Stimulated activated CD4-positive, alpha-beta T cell treated with anti-CD3 and anti-CD28 coated beads, TNF-alpha, amount 100 ng/mL, for 1 hour (primary cell): ENCODE data around the gene GMDS.

Experiments
- DNase-seq, 3 donors: peaks; one replicate each; pipeline ENCODE4 v3.0.0-alpha.2; 2020; ENCODE audit warnings: low read depth in 3 of 3, low spot score in 1 of 3

The GMDS gene

DNA sequence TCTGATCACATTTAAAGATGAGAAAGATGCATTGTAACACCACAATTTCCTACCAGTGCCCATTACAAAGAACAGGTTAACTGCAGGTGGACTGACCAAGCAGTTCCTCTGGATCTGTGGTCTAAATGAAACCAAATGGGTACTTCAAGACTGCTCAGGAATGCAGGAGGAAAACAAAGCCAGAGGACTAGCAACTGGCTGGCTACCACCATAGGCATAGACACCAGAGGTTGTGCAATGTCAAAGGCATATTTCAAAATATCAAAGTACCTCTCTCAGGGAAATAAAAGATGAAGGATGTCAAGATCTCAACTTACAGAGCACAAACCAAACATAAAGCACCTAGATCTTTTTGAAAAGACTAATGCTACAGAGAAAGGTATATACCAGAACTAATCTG is 65.5 kb downstream of the GMDS start:
- DNase-seq, result no peak

DNA sequence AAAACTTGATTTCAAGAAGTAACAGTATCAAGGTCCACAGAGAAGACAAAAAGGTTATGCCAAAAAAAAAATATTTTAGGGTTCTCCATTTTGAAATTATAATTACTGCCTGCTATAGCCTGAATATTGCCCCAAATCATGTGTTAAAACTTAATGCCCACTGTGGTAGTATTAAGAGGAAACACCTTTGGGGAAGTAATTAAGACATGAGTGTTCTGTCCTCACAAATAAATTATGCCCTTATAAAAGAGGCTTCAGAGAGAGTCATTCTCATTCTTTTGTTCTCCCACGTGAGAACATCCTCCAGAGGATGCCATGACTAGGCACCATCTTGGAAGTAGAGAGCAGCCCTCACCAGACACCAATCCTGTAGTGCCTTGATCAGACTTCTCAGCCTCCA is 66.2 kb downstream of the GMDS start:
- DNase-seq, result no peak

DNA sequence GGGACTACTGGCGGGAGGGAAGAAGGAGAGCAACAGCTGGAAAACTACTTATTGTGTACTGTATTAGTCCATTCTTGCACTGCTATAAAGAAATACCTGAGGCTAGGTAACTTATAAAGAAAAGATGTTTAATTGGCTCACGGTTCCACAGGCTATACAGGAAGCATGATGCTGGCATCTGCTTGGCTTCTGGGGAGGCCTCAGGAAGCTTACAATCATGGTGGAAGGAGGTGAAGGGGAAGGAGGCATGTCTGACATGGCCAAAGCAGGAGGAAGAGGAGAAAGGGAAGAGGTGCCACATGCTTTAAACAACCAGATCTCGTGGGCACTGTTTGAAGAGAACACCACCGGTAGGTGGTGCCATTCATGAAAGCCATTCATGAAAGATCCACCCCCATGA is 67.3 kb downstream of the GMDS start:
- no peak for DNase-seq

- no peak for DNase-seq
Measured at GRCh38 chr6:2175825-2176224, 69.6 kb downstream of the GMDS start.

DNA sequence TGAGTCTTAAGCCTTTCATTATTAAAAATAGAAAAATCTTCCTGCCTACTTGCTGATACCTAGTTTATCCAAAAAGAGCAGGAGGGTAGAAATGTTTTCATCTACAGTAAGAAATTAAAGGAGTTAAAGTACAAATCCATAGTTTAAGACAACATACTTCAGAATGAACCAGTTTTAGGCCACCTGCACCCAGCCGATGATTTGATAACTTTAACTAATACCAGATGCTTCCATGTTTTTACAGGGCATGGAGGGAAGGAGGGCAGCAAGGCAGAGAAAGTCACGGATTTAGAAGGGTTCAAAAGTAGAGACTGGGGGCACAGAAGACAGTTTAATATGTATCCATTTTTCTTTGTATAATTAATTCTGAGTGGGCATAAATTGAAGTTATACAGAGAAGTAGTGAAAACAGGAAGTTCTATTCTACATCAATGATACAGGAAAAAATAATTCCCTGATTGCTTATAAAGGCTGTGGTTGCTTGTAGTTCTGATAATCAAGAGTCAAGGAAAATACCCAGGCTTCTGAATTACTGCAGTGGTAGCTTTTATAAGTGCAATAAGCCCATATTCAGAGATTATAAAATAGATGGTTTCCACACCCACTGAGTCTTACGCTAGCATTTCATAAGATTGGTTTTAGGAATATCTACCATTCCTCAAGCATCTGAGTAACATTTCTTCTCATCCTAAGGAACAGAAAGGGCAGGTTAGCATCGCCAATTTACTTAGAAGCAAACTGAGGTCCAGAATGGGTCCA is 72.0 kb downstream of the GMDS start:
- DNase-seq, result no peak

DNA sequence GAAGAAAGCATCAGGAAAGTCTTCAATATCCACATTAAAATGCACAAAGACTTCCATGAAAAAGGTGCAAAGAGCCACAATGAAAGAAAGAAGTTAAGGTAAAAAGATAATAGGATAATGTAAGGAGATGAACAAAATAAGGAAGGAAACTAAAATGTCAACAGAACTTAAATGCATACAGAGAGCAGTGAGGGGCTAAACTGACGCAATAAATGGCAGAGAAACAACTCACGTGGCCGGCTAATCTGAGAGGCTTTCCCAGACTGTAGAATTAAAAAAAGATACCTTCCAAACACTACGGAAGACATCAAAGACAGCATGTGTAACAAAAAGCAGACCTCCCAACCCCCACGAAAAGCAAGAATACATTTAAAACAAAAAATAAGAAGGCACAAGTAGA is 73.7 kb downstream of the GMDS start:
- no peak for DNase-seq

- no peak for DNase-seq
Measured at GRCh38 chr6:2168480-2168879, 76.9 kb downstream of the GMDS start.

DNA sequence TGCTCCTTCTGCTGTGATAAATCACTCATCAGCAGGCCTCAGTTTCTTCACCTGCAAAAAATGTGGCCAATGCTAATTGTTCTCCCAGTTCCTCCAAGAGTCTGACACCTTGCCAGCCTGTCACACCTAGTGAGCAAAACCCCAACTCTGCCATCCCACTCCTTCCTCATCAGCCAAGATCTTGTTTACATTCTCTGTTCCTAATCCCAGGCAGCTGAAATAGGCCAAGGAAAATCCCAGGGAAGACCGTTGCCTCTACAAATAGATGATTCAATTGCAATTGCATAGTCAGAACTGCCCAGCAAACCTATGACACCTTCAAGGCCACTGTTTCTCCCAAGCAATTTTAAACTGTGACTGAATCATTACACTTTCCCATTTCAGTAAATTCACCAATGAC is 78.7 kb downstream of the GMDS start:
- DNase-seq, result no peak

DNA sequence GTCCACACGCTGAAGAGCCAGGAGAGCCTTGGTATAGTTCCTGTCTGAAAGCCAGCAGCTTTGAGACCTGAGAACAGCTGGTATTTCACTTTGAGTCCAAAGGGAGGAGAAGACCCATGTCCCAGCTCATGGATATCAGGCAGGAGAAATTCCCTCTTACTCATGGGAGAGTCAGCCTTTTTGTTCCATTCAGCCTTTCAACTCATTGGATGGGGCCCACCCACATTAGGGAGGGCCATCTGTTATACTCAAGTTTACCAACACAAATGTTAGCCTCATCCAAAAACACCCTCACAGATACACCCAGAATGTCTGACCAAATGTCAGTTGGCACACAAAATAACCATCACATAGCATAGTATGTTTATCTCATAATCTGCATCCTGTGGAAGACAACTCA is 80.1 kb downstream of the GMDS start:
- no peak for DNase-seq

GRCh38 chr6:2164481-2164880 is 80.9 kb downstream of the GMDS start:
- DNase-seq, result no peak

DNA sequence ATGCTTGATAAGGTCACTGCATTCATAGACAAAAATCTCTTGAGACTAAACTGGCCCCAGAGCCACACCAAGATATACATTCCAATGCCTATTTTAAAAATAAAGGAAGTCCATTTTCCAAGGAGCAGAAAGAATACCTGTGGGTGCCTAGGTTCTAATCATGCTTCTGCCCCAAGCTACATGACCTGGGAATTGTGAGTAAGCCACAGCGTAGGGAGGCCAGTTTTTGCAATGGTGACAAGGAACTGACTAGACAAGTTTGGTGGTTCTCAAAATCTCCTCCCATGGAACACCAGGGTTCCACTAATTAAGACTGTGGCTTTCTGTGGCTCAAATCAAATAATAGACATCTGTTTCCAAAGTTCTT is 83.3 kb downstream of the GMDS start:
- DNase-seq, result no peak

DNA sequence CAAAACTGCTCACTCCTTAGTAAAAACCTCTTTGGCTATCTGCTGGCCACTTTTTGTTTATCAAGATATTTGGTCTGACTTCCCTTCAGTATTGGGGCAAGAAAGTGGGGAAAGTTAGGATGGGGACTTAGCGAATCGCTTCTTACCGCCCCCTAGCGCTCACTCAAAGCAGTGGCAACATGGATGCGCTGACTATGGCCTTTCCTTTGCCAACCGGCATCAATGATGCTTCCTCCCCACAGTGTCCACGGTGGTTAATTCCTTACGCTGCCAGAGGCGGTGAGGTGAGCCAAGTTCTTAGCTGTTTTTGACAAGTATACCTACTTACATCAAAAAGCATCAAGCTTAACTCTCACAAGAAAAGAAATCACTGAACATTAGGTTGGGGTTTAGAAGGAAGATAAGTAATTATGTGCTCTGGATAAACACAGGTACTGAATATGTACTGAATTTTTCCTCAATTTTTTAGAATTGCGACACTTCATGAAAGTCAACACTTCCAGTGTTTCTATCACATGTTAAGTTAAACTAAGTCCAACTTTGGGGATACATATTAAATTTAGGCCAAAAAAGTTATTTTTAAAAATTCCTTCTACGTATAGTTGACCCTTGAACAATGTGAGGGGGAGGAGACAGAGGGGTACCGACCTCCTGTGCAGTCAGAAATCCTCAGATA is 86.7 kb downstream of the GMDS start:
- no peak for DNase-seq

GRCh38 chr6:2157441-2158127 is 87.8 kb downstream of the GMDS start:
- no peak for DNase-seq

DNA sequence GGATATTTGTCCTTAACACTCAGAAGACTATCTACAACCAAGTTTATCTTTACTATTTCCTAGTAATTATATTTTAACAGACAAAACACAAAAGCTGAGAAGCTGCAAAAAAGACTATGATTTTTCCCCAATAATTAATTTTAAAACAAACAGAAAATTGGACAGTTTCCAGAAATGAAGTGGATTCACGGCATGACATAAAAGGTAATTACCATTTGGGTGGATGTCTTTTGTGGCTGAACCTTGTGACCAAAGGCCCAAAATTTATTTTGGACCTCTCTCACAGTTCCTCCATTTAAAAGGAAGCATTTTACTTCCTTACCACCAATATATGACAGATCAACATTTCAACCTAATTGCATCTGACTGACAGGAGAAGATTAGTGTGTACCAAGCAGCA is 90.2 kb downstream of the GMDS start:
- no peak for DNase-seq

DNA sequence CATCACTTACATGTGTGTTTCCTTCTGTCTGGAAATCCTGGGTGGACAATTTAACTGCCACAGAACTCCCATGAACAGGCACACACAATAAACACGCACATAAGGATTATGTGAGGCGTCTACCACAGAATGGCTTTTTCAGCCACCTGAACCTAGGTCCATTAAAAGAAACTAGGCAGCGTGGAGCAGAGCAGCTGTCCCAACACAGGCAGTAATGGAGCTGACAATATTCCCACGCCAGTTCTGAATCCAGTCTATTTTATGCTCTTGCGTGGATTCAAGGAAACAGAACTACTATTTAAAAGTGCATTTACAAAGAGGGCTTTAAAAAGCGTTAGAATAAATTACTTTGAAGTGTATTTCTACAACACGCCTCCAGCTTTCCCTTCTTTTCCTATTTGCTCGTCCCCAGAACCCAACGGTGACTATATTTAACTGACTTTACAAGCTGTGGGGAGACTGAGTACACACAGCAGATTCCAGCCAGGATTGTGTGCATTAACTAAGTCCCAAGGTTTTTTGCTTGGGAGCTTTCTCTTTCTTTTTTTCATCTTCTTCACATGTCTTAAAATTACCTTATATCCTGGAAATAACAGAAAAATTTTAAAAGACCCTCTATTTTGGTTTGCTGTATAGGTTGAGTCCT is 95.9 kb downstream of the GMDS start:
- no peak for DNase-seq

DNA sequence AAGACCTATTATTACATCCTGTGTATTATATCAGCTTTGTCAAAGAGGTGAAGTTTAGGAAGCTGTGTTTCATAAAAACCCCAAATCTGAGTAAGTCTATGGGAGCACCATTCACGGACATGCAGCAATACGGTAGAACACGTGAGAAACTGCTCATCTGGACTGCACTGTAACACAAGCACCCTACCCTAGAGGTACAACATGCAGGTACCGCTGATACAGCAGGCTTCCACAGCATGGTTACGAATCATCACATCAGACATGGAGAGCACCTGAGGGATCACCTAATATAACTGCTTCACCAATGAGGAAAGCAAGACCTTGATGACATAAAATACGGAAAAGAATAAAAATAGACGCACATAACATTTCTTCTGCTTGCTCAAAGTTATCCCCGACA is 96.7 kb downstream of the GMDS start:
- no peak for DNase-seq

DNA sequence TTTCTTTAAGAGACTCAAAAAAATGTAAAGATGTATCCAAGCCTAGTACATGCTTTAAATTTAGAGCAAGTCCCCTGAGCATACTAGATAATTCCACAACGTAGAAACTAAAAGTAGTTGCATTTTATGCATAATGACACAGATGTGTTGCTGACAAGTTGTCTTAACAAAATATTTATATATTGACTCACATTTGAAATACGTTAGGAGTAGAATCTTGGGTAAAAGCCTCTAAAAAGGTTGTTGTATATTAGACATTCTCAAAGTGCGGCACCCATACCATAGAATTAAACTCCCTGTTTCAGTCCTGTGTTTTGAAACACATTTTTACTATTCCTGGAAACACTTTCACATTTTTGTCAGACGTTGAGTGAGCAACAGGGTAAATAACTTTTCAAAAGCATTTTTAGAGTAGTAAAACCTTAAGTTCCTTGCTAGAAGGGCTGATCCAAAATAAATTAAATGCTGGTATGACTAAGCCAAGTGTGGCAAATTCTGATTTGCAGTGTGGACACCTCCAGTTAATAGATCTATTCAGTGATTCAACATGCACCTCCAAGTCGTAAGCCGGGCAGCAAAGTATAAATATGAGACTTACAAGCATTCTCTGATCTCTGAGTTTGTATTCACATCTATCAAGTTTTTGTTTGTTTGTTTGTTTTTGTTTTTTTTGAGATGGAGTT is 97.5 kb downstream of the GMDS start:
- DNase-seq, result no peak

GRCh38 chr6:2147261-2147660 is 98.1 kb downstream of the GMDS start:
- DNase-seq, result no peak

DNA sequence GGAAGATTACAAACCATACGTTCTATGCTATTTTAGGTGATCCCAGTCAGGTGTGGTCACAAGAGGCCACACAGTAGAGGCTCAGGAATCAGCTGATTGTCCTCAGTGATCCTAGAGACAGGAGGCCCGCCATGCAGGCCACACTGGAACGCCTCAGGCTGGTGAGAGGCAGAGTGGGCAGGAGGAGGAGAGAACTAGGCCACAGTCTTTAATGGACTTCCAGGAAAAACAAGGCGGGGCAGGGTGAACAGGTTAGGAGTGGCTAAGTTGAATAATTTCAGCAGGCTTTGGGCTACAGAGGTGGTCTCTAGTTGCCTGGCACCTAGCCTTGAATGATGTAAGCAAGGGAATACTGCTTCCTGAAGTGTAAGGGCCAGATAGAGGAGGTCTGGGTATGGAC is 101.2 kb downstream of the GMDS start:
- DNase-seq, result no peak

DNA sequence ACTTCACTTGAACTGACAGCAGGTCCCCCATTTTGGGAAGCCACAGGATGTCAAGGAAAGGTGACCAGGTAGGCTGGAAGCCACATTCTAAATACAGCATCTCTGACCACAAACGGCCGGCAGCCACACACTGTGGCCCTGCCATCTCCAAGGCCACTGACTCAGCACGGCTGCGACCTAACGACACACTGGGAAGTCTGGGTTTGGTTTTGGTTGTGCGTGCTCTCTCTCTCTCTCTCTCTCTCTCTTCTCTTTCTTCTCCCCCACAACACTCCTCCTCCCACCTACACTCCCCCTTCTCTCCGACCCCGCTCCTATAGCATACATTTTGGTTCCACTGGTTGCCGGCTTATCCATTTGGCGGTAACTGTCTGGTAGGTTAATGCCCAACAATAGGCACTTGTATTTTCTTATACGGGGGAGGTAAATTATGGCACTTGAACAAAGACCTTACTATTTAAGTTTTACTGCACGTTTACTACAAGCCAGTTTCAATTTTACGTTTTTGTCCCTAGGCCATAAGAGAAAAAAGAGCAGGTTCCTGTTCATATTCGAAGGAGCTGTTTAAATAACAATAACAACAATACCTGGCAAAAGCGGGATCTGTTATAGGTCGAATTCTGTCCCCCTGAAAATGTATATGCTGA is 103.6 kb downstream of the GMDS start:
- no peak for DNase-seq
